Erythroblast (primary cell): Measurements from ENCODE around the gene LRP5.

Experiments
- DNase-seq, 2 experiments: peaks; one replicate each; lab custom pipeline; 2025; lab: John Stamatoyannopoulos, UW
- GATA1 ChIP-seq: IDR thresholded peaks from 2 replicates; pipeline ENCODE4 v1.6.1; 2011; ENCODE audit warnings: low read depth, mild to moderate bottlenecking, control low read depth, low read length, moderate library complexity
- POLR2A ChIP-seq: IDR thresholded peaks from 2 replicates; pipeline ENCODE4 v1.6.1; 2011; ENCODE audit warnings: mild to moderate bottlenecking, low read length

Gene LRP5

GRCh38 chr11:68364581-68364980 is 52.2 kb downstream of the LRP5 start:
- no peak for DNase-seq
- TF ChIP-seq POLR2A (no peak), GATA1 (no peak)

GRCh38 chr11:68365943-68366435 is 53.6 kb downstream of the LRP5 start:
- no peak for TF ChIP-seq POLR2A
- no peak for TF ChIP-seq GATA1
- no peak for DNase-seq

- no peak for DNase-seq
- TF ChIP-seq GATA1 (no peak), POLR2A (no peak)
These were observed 54.9 kb downstream of the LRP5 start for GRCh38 chr11:68367252-68367651.

GRCh38 chr11:68369756-68370155 is 57.4 kb downstream of the LRP5 start:
- peak in 1 of 2 experiments; percentile 18 for DNase-seq
- TF ChIP-seq GATA1, result no peak
- no peak for TF ChIP-seq POLR2A

- DNase-seq, result peak; percentile 24 to 25
- no peak for TF ChIP-seq POLR2A
- no peak for TF ChIP-seq GATA1
These were observed 58.1 kb downstream of the LRP5 start for GRCh38 chr11:68370211-68371111.

- DNase-seq, result no peak
- TF ChIP-seq GATA1, result no peak
These were observed 59.0 kb downstream of the LRP5 start for GRCh38 chr11:68371171-68372041.

- TF ChIP-seq POLR2A (no peak), GATA1 (no peak)
- DNase-seq, result peak in 1 of 2 experiments; percentile 18
These were observed 59.7 kb downstream of the LRP5 start for GRCh38 chr11:68372114-68372513.

GRCh38 chr11:68372625-68373024 is 60.2 kb downstream of the LRP5 start:
- TF ChIP-seq POLR2A (no peak), GATA1 (no peak)

GRCh38 chr11:68373189-68373814 is 60.9 kb downstream of the LRP5 start:
- TF ChIP-seq POLR2A (no peak), GATA1 (no peak)
- no peak for DNase-seq

More at GRCh38 chr11:68372625-68373024, 60.2 kb downstream of the LRP5 start:
- no peak for DNase-seq

GRCh38 chr11:68373815-68374501 is 61.6 kb downstream of the LRP5 start:
- DNase-seq, result peak; percentile 41 to 43
- no peak for TF ChIP-seq POLR2A
- no peak for TF ChIP-seq GATA1

GRCh38 chr11:68374531-68374930 is 62.1 kb downstream of the LRP5 start:
- DNase-seq, result no peak

GRCh38 chr11:68375337-68375736 is 62.9 kb downstream of the LRP5 start:
- DNase-seq, result no peak
- no peak for TF ChIP-seq GATA1
- no peak for TF ChIP-seq POLR2A

More at GRCh38 chr11:68374531-68374930, 62.1 kb downstream of the LRP5 start:
- TF ChIP-seq GATA1 (no peak), POLR2A (no peak)

GRCh38 chr11:68375766-68376165 is 63.4 kb downstream of the LRP5 start:
- no peak for TF ChIP-seq GATA1
- TF ChIP-seq POLR2A, result no peak
- DNase-seq, result peak; percentile 64 to 85
